22Rv1 (cell line): Measurements from ENCODE around the gene ACTR3.

Experiments used
- H3K27ac ChIP-seq: fragments of 450-650 bp; 2 replicates; pipeline ENCODE4 v1.5.1; 2017
- CTCF ChIP-seq: fragments of 450-650 bp; IDR thresholded peaks from 2 replicates; pipeline ENCODE4 v1.5.1; 2017; ENCODE audit warnings: mild to moderate bottlenecking
- ZFX ChIP-seq: fragments of 450-650 bp; IDR thresholded peaks from 2 replicates; pipeline ENCODE4 v1.6.1; 2017; ENCODE audit warnings: antibody characterized with exemption, borderline replicate concordance

The ACTR3 gene

GRCh38 chr2:113962692-113963480 is 73.0 kb downstream of the ACTR3 start:
- no peak for TF ChIP-seq ZFX
- TF ChIP-seq CTCF = no peak
- no peak overlapping the region for H3K27ac ChIP-seq

GRCh38 chr2:113963965-113964364 is 74.1 kb downstream of the ACTR3 start:
- H3K27ac ChIP-seq = no peak overlapping the region
- TF ChIP-seq ZFX (no peak), CTCF (peak; percentile 9; the same call in 1 of the 2 replicates)

GRCh38 chr2:113964436-113964835 is 74.5 kb downstream of the ACTR3 start:
- TF ChIP-seq ZFX = no peak

GRCh38 chr2:113965228-113965627 is 75.3 kb downstream of the ACTR3 start:
- H3K27ac ChIP-seq = no peak overlapping the region
- no peak for TF ChIP-seq CTCF
- no peak for TF ChIP-seq ZFX

More at GRCh38 chr2:113964436-113964835, 74.5 kb downstream of the ACTR3 start:
- no peak overlapping the region for H3K27ac ChIP-seq

GRCh38 chr2:113965644-113966043 is 75.8 kb downstream of the ACTR3 start:
- TF ChIP-seq CTCF (peak; percentile 61), ZFX (no peak)
- H3K27ac ChIP-seq = no peak overlapping the region

GRCh38 chr2:113966171-113966570 is 76.3 kb downstream of the ACTR3 start:
- no peak for TF ChIP-seq CTCF
- TF ChIP-seq ZFX = no peak
- no peak overlapping the region for H3K27ac ChIP-seq

GRCh38 chr2:113966832-113967231 is 76.9 kb downstream of the ACTR3 start:
- no peak overlapping the region for H3K27ac ChIP-seq
- no peak for TF ChIP-seq ZFX
- TF ChIP-seq CTCF = no peak
